GM18870 (cell line): ENCODE measurements around the gene MITF.
"Not testable (repeated sequence)": the region's sequence is repeated elsewhere in the genome, so short reads cannot be mapped to it uniquely, and the experiment has no call there.

Experiments
- ATAC-seq: cut with Tn5 transposase; IDR thresholded peaks from one replicate; pipeline ENCODE4 v1.9.1; 2021; ENCODE audit warnings: moderate library complexity; ENCODE audit not compliant: unreplicated experiment

Gene MITF

GRCh38 chr3:69784954-69785514 lies 45.8 kb downstream of the MITF start:
- no peak for ATAC-seq

GRCh38 chr3:69785769-69786320 lies 46.6 kb downstream of the MITF start:
- no peak for ATAC-seq

GRCh38 chr3:69786854-69787253 lies 47.6 kb downstream of the MITF start:
- ATAC-seq = no peak

GRCh38 chr3:69787436-69788168 lies 48.3 kb downstream of the MITF start:
- ATAC-seq = peak; percentile 54

GRCh38 chr3:69791106-69791505 lies 51.8 kb downstream of the MITF start:
- no peak for ATAC-seq

- no peak for ATAC-seq
Measured at GRCh38 chr3:69791919-69792399, 52.7 kb downstream of the MITF start.

GRCh38 chr3:69796126-69796525 lies 56.9 kb downstream of the MITF start:
- ATAC-seq = not testable (repeated sequence)

- ATAC-seq = no peak
Measured at GRCh38 chr3:69803681-69804270, 64.5 kb downstream of the MITF start.

GRCh38 chr3:69805491-69805890 lies 66.2 kb downstream of the MITF start:
- no peak for ATAC-seq

GRCh38 chr3:69806735-69807438 lies 67.6 kb downstream of the MITF start:
- ATAC-seq = no peak

GRCh38 chr3:69807674-69808073 lies 68.4 kb downstream of the MITF start:
- ATAC-seq = no peak

GRCh38 chr3:69809076-69809835 lies 70.0 kb downstream of the MITF start:
- ATAC-seq = no peak

- ATAC-seq = no peak
Measured at GRCh38 chr3:69811452-69812401, 72.5 kb downstream of the MITF start.

- no peak for ATAC-seq
Measured at GRCh38 chr3:69815970-69816369, 76.7 kb downstream of the MITF start.

GRCh38 chr3:69817988-69818387 lies 78.7 kb downstream of the MITF start:
- no peak for ATAC-seq

- no peak for ATAC-seq
Measured at GRCh38 chr3:69819282-69819681, 80.0 kb downstream of the MITF start.

GRCh38 chr3:69821133-69821532 lies 81.9 kb downstream of the MITF start:
- no peak for ATAC-seq

- no peak for ATAC-seq
Measured at GRCh38 chr3:69823743-69824142, 84.5 kb downstream of the MITF start.

- ATAC-seq = no peak
Measured at GRCh38 chr3:69825446-69825845, 86.2 kb downstream of the MITF start.
